Suprapubic skin (tissue), 4 donors: Measurements from ENCODE around the gene DHFR. TPM values are rescaled to one million over a fixed set of nuclear protein-coding genes. Genes with fewer than 3 reads are reported as not detected.

Source experiments
- DNase-seq, 2 donors: peaks; one replicate each; pipeline ENCODE4 v3.0.0-alpha.2; 2019; ENCODE audit warnings: low spot score in 2 of 2
- H3K27ac ChIP-seq: fragments of 200-600 bp; sonication (generic); one replicate; pipeline ENCODE4 v1.5.1; 2019
- H3K27me3 ChIP-seq: fragments of 200-600 bp; sonication (generic); one replicate; pipeline ENCODE4 v1.5.1; 2019
- H3K36me3 ChIP-seq: fragments of 200-600 bp; sonication (generic); one replicate; pipeline ENCODE4 v1.5.1; 2019
- H3K4me1 ChIP-seq: fragments of 200-600 bp; sonication (generic); one replicate; pipeline ENCODE4 v1.5.1; 2019
- H3K4me3 ChIP-seq: fragments of 200-600 bp; sonication (generic); one replicate; pipeline ENCODE4 v1.5.1; 2019; ENCODE audit warnings: mild to moderate bottlenecking
- H3K9me3 ChIP-seq: fragments of 200-600 bp; sonication (generic); one replicate; pipeline ENCODE4 v1.5.1; 2019
- EP300 ChIP-seq: sonication (generic); formaldehyde crosslinking; IDR thresholded peaks from one replicate; pipeline ENCODE4 v1.6.1; 2017; ENCODE audit warnings: antibody characterized with exemption
- POLR2A ChIP-seq, 2 donors: fragments of 450-650 bp; IDR thresholded peaks; one replicate each; pipeline ENCODE4 v1.6.1; 2017; ENCODE audit warnings: antibody characterized with exemption in 2 of 2, mild to moderate bottlenecking in 2 of 2, moderate library complexity in 2 of 2
- POLR2AphosphoS5 ChIP-seq, 3 donors: sonication (generic); formaldehyde crosslinking; IDR thresholded peaks; one replicate each; pipeline ENCODE4 v1.6.1; 2017; ENCODE audit warnings: antibody characterized with exemption in 3 of 3
- WGBS: methylation state at CpG from one replicate; pipeline ENCODE4 v1.1.5; 2018; 5-methylcytosine and 5-hydroxymethylcytosine counted together
- total RNA-seq, 4 donors: library from RNA; depleted of rRNA; stranded (reverse); fragments of >200 nt; gene quantifications; one replicate each; pipeline ENCODE4 v1.1.0, GENCODE V29; 2016
- TF ChIP-seq, protein P1 (sequence below), 2 donors: fragments of 200-600 bp in 1 of 2; fragments of 450-650 bp in 1 of 2; sonication (generic) in 1 of 2; IDR thresholded peaks; one replicate each; pipeline ENCODE4 v1.5.1; 2016 to 2019; ENCODE audit warnings: antibody characterized with exemption in 2 of 2, mild to moderate bottlenecking in 1 of 2, moderate library complexity in 1 of 2

Gene DHFR
- total RNA-seq, 4 donors from 2014 or later, result 4.9 to 6.8 (median 5.1) TPM

DNA sequence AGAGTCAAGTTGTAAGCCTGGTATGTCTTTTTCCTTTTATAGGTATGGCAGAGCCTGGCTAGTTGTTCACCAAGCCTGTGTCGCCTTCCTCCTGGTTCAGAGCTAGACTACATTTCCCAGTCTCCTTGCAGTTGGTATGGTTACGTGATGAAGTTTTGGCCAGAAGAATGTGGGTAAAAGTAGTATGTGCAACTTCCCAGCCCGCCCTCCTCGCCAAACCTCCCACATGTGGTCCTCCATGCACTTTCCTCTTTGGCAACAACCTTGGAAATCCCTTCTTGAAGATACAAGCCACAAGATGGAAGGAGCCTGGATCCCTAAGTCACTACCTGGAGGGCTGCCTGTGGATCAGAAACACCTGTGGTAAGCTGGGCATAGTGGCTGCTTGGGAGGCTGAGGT, 36.3 kb downstream of the DHFR start:
- Histone ChIP-seq H3K9me3 (no peaks in the 10 kb centered on the region), H3K27me3 (no peaks in the 10 kb centered on the region), H3K36me3 (no peaks in the 10 kb centered on the region), H3K27ac (no peak overlapping the region), H3K4me3 (no peak overlapping the region), H3K4me1 (no peaks in the 10 kb centered on the region)
- WGBS, result 96% methylated on average over 4 of the region's 4 CpGs
- TF ChIP-seq POLR2A (IDR thresholded peaks at IDR 0.05) (no peak), EP300 (no peak), POLR2AphosphoS5 (IDR thresholded peaks at IDR 0.05) (no peak)
- TF ChIP-seq, protein P1, sequence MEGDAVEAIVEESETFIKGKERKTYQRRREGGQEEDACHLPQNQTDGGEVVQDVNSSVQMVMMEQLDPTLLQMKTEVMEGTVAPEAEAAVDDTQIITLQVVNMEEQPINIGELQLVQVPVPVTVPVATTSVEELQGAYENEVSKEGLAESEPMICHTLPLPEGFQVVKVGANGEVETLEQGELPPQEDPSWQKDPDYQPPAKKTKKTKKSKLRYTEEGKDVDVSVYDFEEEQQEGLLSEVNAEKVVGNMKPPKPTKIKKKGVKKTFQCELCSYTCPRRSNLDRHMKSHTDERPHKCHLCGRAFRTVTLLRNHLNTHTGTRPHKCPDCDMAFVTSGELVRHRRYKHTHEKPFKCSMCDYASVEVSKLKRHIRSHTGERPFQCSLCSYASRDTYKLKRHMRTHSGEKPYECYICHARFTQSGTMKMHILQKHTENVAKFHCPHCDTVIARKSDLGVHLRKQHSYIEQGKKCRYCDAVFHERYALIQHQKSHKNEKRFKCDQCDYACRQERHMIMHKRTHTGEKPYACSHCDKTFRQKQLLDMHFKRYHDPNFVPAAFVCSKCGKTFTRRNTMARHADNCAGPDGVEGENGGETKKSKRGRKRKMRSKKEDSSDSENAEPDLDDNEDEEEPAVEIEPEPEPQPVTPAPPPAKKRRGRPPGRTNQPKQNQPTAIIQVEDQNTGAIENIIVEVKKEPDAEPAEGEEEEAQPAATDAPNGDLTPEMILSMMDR (IDR thresholded peaks at IDR 0.05), result no peak
- no peak for DNase-seq

- Histone ChIP-seq H3K4me1 (no peaks in the 10 kb centered on the region), H3K4me3 (peak overlapping the region; percentile 2), H3K27me3 (no peaks in the 10 kb centered on the region), H3K9me3 (no peaks in the 10 kb centered on the region), H3K36me3 (no peaks in the 10 kb centered on the region), H3K27ac (no peak overlapping the region)
- TF ChIP-seq POLR2AphosphoS5 (IDR thresholded peaks at IDR 0.05) (no peak), POLR2A (IDR thresholded peaks at IDR 0.05) (no peak), EP300 (no peak)
- TF ChIP-seq, protein P1 (IDR thresholded peaks at IDR 0.05), result no peak
- 63% methylated on average over 14 of the region's 17 CpGs for WGBS
- DNase-seq, result no peak
Observed at GRCh38 chr5:80615266-80615914, 39.4 kb downstream of the DHFR start.

- no peak overlapping the region for H3K27ac ChIP-seq
- H3K36me3 ChIP-seq, result no peaks in the 10 kb centered on the region
- DNase-seq, result no peak
- TF ChIP-seq POLR2AphosphoS5 (IDR thresholded peaks at IDR 0.05), result no peak
- TF ChIP-seq EP300, result no peak
- no peak for TF ChIP-seq POLR2A (IDR thresholded peaks at IDR 0.05)
- TF ChIP-seq, protein P1 (IDR thresholded peaks at IDR 0.05), result no peak
- WGBS, result 85% methylated on average over 1 of the region's 1 CpG
- H3K9me3 ChIP-seq, result no peaks in the 10 kb centered on the region
- H3K27me3 ChIP-seq, result no peaks in the 10 kb centered on the region
- H3K4me1 ChIP-seq, result no peaks in the 10 kb centered on the region
- no peak overlapping the region for H3K4me3 ChIP-seq
Observed at GRCh38 chr5:80609692-80610091, 45.1 kb downstream of the DHFR start.

DNA sequence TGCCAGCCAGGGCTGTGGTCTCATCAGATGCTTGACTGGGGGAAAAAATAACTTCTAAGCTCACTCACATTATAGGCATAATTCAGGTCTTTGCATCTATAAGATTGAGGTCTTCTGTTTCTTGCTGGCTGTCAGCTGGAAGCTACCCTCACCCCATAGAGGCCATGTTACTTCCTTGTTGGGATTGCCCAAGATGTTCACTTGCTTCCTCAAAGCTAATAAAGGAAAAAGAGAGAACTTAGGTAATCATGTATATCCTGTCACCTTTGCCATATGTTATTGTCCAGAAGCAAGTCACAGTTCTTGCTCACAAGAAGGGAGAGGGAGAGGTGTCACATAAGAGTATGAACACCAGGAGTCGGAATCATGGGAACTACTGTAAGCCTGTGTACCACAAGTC, 46.1 kb downstream of the DHFR start:
- Histone ChIP-seq H3K4me1 (no peaks in the 10 kb centered on the region), H3K36me3 (no peaks in the 10 kb centered on the region), H3K4me3 (no peak overlapping the region), H3K27ac (no peak overlapping the region), H3K27me3 (no peaks in the 10 kb centered on the region), H3K9me3 (no peaks in the 10 kb centered on the region)
- no peak for TF ChIP-seq POLR2AphosphoS5 (IDR thresholded peaks at IDR 0.05)
- TF ChIP-seq EP300, result no peak
- TF ChIP-seq, protein P1 (IDR thresholded peaks at IDR 0.05), result no peak
- TF ChIP-seq POLR2A (IDR thresholded peaks at IDR 0.05), result no peak
- no peak for DNase-seq
- 91% methylated on average over 1 of the region's 1 CpG for WGBS

DNA sequence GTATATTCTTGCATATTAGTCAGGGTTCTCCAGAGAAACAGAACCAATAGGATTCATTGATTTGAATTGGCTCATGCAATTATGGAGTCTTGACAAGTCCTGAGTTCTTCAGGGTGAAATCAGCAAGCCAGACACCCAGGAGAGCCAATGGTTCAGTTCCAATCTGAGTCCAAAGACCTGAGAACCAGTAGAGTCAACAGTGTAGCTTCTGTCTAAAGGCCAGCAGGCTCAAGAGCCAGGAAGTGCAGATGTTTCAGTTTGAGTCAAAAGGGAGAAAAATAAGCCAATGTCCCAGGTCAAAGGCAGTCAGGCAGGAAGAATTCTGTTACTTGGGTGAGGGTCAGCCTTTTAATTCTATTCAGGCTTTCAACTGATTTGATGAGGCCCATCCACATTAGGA, 47.0 kb downstream of the DHFR start:
- no peak for DNase-seq
- H3K9me3 ChIP-seq, result no peaks in the 10 kb centered on the region
- H3K27ac ChIP-seq, result no peak overlapping the region
- no peaks in the 10 kb centered on the region for H3K27me3 ChIP-seq
- H3K4me1 ChIP-seq, result no peaks in the 10 kb centered on the region
- no peak overlapping the region for H3K4me3 ChIP-seq
- H3K36me3 ChIP-seq, result no peaks in the 10 kb centered on the region
- no peak for TF ChIP-seq POLR2AphosphoS5 (IDR thresholded peaks at IDR 0.05)
- TF ChIP-seq POLR2A (IDR thresholded peaks at IDR 0.05), result no peak
- TF ChIP-seq EP300, result no peak
- TF ChIP-seq, protein P1 (IDR thresholded peaks at IDR 0.05), result no peak
